Activated T-helper 9 cell treated with anti-CD3 and anti-CD28 coated beads, Interleukin-2, amount 50 U/mL, for 16 hours (primary cell): ENCODE measurements around the gene PPP3CB.
A peak's percentile ranks its signal among the peaks of the same experiment; 100 is the strongest.

Experiments used
- DNase-seq: peaks from one replicate; pipeline ENCODE4 v3.0.0-alpha.2; 2020; ENCODE audit warnings: low read depth

The PPP3CB gene

DNA sequence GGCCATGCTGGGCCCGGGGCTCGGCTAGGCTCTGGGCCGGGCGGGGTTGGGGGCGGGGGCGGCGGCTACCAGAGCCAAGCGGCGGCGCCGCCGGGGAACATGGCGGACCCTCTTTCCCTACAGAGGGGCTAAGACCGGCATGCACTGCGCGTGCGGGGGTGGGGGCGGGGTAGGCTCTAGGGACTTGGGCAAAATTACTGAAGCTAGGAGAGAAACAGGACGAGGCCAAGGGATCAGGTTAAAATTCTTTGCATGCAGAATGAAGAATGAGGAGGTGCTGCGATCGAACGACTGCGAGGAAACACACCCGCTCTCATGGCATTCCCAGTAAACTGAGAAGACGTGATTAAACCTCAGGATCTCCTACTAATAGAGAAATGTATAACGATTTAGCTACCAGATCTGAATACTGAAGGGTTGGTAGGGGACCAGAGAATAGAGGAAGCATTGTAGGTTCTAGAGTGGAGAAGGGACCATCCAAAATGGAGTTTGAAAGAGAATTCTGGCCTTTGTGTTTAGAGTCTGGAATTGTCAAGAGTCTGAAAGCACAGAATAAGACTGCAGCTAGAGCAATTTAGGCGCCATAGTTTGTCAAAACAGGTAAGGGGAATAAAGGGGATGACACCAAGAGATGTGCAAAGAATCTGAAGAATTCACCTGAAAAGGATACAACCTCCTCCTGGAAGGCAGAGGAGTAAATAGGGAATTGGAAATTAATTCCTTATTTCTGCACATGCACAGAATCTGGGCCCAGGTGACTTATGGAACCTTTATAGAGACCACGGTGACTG, at the start of gene PPP3CB:
TSS of gene PPP3CB (minus strand) at position 141 of the 791 bp plus-strand sequence. CDS start at position 6, 135 bp downstream.
- peak; percentile 88 for DNase-seq

DNA sequence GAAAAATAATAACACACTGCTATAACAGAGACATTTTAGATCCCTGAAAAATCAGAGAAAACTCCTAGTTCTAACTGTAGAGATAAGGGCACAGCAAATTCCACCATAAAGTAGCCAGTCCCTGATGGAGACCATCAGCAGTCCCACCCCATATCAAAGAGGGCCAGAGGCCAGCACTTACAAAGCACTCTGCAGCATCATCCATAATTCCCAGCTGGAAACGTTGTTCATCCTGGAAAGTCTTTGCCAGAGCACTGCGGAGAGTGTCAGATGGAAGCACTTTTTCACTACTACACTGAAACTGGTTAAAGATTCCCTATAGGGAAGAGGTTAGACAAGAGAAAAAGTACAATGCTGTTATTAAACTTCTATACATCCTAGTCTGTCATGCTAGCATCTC, 49.5 kb upstream of the PPP3CB start:
- no peak for DNase-seq

- no peak for DNase-seq
These were observed 41.9 kb upstream of the PPP3CB start for GRCh38 chr10:73537709-73538108.

- no peak for DNase-seq
These were observed 41.5 kb upstream of the PPP3CB start for GRCh38 chr10:73537288-73537687.

DNA sequence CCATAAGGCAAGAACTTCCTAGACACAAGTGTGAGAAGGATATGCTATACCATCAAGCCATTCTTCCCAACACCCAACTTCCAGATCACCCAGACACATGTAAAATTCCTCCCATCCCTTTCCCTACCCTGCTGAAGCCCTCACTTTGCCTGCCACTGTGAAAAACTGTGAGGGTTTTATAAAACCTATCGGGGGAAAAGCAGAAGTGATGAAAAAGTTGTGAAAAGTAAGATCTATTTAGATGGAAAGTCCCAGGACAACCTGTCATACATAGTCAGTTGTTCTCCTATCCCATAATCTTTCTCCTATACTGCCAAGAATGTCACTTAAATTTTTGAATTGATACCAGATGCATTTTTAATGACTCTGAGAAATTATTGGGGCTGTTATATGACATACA, 39.0 kb upstream of the PPP3CB start:
- DNase-seq, result no peak

DNA sequence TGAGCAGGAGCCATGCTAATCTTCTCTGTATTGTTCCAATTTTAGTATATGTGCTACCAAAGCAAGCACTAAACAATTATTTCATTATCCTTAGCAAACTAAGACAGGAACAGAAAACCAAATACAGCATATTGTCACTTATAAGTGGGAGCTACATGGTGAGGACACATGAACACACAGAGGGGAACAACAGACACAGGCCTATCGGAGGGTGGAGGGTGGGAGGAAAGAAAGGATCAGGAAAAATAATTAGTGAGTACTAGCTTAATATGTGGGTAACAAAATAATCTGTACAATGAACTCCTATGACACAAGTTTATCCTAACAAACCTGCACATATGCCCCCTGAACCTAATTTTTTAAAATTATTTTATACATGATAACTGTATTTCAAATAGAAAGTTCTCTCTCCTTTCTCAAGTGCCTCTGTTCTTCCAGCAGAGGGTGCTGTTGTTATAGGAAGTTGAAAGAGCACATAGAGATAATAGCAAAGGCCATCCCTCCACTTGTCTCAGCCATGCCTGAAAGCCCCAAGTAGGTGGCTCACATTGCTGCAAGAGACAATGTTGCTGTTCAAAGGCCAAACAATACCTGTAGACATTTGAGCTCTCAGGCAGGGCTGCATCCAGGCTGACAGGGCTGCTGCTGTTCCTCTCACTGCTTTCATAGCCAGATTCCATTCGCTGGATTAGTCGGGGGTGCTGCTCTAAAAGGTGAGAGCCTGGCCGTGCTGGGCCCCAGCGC, 33.4 kb upstream of the PPP3CB start:
- no peak for DNase-seq

GRCh38 chr10:73522263-73522662, 26.4 kb upstream of the PPP3CB start:
- no peak for DNase-seq

DNA sequence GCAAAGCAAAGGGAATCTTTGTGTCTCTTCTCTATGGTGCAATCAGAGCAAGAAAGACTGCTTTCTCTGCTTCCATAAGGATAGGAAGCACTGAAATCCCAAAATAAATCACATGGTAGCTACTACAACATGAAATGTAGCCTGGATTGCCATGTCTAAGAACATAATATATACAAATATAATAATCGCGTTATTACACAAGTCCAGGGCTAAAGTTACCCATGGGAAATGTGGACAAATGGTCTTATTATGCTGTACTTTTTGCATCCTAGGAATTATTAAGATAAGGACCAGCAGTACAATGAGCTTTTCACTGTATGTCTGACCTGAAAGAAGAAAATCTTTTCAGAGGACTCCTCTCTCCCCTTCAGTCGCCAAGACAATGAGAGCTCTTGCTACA, 23.5 kb upstream of the PPP3CB start:
- DNase-seq, result no peak

GRCh38 chr10:73517166-73517888, 21.5 kb upstream of the PPP3CB start:
- DNase-seq, result no peak

- DNase-seq, result no peak
These were observed 16.5 kb upstream of the PPP3CB start for GRCh38 chr10:73512207-73512743.

DNA sequence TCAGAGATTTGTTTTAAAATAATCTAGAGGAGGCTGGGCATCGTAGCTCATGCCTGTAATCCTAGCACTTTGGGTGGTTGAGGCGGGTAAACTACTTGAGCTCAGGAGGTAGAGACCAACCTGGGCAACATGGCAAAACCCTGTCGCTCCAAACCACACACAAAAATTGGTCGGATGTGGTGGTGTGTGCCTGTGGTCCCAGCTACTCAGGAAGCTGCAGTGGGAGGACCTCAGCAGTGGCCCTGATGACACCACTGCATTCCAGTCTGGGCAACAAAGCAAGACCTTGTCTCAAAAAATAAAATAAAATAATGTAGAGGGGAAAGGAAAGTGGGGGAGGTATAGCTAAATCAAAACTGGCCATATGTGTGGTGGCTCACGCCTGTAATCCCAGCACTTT, 13.9 kb upstream of the PPP3CB start:
- no peak for DNase-seq

- no peak for DNase-seq
These were observed 10.7 kb upstream of the PPP3CB start for GRCh38 chr10:73506491-73506890.

DNA sequence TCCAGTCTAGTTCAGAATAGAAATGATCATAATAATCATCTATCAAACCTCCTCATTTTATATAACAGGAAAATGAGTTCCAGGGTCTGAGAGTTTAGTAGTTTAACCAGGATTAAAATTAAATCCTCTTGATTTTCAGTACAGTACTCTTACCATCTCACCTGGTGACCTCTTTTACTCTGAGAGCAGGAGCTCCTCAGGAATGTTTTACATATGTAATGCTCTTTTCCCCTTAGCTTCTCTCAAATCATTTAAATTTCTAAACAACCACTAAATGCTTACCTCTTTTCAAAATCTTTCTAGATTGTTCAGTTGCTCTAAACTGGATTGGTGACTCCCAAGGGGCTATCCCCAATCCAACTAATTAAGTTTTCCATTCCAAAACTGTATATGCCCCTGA, 10.2 kb upstream of the PPP3CB start:
- DNase-seq, result no peak

- no peak for DNase-seq
These were observed 7.2 kb upstream of the PPP3CB start for GRCh38 chr10:73503037-73503436.

DNA sequence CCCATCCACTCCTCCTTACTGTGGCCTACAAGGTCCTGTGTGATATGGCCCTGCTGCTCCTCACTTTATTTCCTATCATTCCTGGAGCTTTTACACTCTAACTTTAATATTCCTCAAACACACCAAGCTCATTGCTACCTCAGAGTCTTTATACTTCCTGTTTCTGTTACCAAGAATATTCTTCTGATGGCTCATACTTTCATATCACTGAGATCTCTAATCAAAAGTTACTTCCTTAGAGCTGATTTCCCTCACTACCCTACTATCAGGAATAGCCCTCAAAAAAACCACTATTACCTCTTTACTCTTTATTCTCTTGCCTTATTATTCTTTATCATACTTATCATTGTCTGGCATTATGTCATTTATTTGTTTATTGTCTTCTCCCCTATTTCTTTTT, 5.8 kb upstream of the PPP3CB start:
- no peak for DNase-seq

- no peak for DNase-seq
These were observed 1.8 kb upstream of the PPP3CB start for GRCh38 chr10:73497623-73498022.

DNA sequence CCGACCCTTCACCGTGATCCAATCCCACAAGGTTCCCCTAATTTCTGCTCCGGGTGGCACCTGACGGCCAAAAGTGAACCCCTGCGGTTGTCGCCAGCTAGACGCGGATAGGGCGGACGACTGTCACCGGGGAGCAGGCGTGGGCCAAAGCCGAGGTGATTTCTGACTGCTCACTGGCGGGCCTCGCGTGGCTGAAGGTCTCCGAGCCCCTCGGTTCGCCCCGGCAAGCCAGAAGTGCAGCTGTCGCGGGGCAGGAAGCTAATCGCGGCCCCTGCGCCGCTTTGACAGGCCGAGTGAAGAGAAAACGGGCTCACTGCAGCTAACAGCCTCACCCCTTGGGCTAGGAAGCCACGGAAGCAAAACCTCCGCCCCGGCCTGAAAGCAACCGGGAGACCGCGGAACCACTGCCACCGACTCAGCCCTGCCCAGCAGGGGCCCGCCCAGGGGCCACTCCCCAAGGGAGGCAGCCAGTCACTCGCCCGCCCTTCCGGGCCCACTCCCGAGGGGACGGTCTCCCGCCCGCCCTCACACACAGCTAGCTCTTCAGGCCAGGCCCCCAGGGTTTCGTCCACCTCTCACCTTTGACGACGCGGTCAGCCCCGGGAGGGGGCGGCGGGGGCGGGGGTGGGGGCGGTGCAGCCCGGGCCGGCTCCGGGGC, 469 bp downstream of the PPP3CB start:
- DNase-seq, result peak; percentile 84

GRCh38 chr10:73494877-73495225, 973 bp downstream of the PPP3CB start:
- no peak for DNase-seq

DNA sequence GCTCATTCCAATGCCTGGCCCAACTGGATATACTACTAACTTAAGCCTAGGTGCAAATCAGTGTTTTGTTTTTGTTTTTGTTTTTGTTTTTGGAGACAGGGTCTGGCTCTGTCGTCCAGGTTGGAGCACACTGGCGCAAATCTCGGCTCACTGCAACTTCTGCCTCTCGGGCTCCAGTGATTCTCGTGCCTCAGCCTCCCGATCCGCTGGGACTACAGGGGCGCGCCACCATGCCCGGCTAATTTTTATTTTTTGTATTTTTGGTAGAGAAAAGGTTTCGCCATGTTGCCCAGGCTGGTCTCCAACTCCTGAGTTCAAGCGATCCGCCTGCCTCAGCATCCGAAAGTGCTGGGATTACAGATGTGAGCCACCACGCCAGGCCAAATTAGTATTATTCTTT, 1.6 kb downstream of the PPP3CB start:
- DNase-seq, result no peak

DNA sequence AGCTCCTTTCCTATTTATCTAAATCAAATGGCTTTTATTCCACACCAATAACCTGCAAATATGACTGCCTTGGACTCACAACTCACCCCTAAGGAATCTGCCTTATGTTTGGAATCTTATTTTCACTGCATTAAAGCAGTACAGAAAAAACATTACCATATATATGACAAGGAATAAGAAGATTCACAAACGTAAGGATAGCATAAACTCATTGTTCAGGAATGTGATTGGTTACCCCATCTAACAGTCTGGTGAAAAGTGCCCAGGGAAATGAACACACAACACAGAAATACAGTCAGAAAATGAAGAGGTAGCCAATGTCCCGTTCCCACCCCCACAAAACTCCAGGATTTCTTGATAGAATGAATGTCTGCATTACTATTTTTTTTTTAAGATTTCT, 2.0 kb downstream of the PPP3CB start:
- no peak for DNase-seq

DNA sequence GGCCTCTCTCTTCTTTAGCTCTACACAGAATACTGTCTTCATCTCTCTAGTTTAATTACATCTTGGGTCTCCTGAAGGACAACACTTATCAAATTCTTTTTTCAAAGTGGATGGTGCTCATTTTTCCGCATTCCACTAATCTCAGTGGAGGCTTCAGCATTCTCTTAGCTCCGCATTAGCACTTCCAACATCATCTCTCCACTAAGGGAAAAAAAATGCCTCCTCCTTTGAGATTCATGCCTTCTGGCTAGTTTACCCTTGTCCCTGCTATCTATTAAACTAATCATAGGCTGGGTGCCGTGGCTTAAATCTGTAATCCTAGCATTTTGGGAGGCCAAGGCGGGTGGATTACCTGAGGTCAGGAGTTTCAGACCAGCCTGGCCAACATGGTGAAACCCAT, 9.2 kb downstream of the PPP3CB start:
- DNase-seq, result no peak

DNA sequence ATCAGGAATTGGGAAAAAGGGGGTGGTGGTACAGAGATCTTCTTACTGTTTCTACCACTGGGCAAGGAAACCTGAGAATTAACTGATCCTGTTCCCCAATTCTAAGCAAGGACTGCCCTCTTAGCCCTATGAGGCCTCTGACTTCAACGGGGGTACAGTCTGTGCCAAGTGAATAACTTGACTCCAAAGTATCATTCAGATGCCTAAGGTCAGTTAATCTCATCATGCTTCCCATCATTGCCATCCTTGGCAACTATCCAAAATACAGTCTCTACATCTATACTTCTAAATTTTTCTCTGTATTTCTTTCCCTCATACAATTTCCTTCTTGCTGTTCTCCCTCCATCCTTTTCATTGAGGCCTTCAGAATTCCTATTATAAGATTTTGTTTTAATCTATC, 10.5 kb downstream of the PPP3CB start:
- no peak for DNase-seq
